SK-N-MC (cell line): Measurements from ENCODE around the gene ASTL.

Experiments
- DNase-seq: peaks from one replicate; pipeline ENCODE4 v3.0.0-alpha.2; 2011; ENCODE audit warnings: low read depth, low spot score
- H3K27ac ChIP-seq: fragments of 200-600 bp; sonication (generic); 2 replicates; pipeline ENCODE4 v1.5.1; 2016; ENCODE audit warnings: mixed run types
- H3K36me3 ChIP-seq: fragments of 200-600 bp; sonication (generic); 2 replicates; pipeline ENCODE4 v1.6.1; 2017; ENCODE audit warnings: antibody characterized with exemption, low read length, mixed read lengths; ENCODE audit not compliant: insufficient read depth
- H3K4me3 ChIP-seq: fragments of 200-600 bp; sonication (generic); 2 replicates; pipeline ENCODE4 v1.5.1; 2016
- H3K9ac ChIP-seq: fragments of 200-600 bp; sonication (generic); 2 replicates; pipeline ENCODE4 v1.8.0; 2017; ENCODE audit warnings: mixed run types, mixed read lengths; ENCODE audit not compliant: insufficient read length
- H3K9me3 ChIP-seq: fragments of 200-600 bp; sonication (generic); 2 replicates; pipeline ENCODE4 v1.6.1; 2017; ENCODE audit warnings: low read depth, mild to moderate bottlenecking, antibody characterized with exemption, low read length, moderate library complexity, mixed read lengths
- EZH2 ChIP-seq: fragments of 200-600 bp; sonication (generic); IDR thresholded peaks from one replicate; pipeline ENCODE4 v1.6.1; 2017; ENCODE audit warnings: antibody characterized with exemption
- FOXP2 ChIP-seq: optimal IDR thresholded peaks from 2 replicates; pipeline ENCODE3; 2011; ENCODE audit warnings: mild to moderate bottlenecking, moderate library complexity; ENCODE audit not compliant: insufficient read depth; ENCODE audit errors: extremely low read length, control extremely low read depth
- POLR2AphosphoS5 ChIP-seq: IDR thresholded peaks from 2 replicates; pipeline ENCODE4 v1.6.1; 2012; ENCODE audit warnings: mild to moderate bottlenecking, low read depth, low read length, borderline replicate concordance

The ASTL gene

GRCh38 chr2:96128456-96128855 lies 9.8 kb downstream of the ASTL start:
- DNase-seq = no peak
- TF ChIP-seq POLR2AphosphoS5 = no peak
- no peak for TF ChIP-seq EZH2
- TF ChIP-seq FOXP2 = no peak
- no peak overlapping the region for H3K4me3 ChIP-seq
- no peak overlapping the region for H3K9ac ChIP-seq
- H3K9me3 ChIP-seq = no peaks in the 10 kb centered on the region
- H3K36me3 ChIP-seq = no peaks in the 10 kb centered on the region
- H3K27ac ChIP-seq = no peak overlapping the region

DNA sequence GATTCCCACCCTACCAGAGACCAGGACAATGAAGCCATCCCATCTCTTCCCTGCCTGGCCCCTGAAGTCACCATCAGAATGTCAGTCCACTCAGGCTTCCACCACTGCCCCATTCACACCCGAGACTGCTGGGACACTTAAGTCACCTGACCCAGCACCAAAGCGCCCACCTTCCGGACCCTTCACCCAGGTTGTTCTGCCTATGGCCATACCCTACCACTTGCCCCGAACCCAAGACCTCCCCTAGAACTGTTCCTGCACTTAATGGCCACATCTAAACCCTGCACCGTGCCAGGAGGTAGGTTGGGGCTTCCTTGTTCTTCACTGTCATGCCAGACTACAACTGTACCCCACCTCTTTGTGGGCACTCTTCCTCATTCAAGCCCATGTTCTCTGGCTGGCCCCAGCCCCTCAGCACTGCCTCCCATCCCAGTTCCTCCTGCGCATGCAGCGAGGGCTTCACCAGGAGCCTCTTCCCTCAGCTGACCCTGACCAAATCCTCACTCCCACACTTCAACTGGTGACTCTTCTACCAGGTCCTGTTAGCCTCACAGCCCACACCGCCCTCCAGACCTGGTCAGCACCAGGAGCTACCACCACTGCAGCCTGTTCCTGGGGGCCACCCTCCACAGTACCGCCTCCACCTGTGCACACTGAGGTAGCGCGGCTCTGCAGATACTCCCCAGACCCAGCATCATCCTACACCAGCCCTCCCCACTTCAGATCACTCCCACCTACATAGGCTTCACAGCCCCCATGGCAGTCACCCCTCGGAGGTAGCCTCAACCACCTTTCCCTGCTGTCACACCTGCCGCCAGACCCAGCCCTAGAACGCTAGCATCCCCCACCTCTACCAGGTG lies 13.7 kb downstream of the ASTL start:
- no peak overlapping the region for H3K4me3 ChIP-seq
- no peak overlapping the region for H3K27ac ChIP-seq
- no peak overlapping the region for H3K9ac ChIP-seq
- H3K36me3 ChIP-seq = no peaks in the 10 kb centered on the region
- no peak for TF ChIP-seq FOXP2
- TF ChIP-seq POLR2AphosphoS5 = no peak
- no peak for TF ChIP-seq EZH2
- no peak for DNase-seq
- H3K9me3 ChIP-seq = no peaks in the 10 kb centered on the region

DNA sequence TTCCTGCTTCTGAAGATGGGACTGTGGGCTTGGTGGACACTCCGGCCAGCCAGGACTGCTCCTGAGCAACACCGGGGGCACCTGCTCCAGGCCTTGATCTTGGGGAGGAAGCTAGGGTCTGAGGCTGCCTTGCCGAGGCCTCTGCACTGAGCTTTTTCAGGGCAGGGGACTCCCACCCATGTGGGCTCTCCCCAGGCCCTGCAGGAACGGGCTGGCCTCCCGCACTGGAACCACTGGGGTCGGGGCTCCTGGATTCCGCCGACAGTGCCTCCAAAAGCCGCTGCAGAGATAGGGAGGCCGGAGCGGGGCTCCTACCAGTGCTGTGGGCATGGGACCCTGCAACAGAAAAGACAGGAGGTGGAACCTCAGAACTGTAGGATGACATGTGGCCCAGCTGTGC lies 14.4 kb downstream of the ASTL start:
- no peak overlapping the region for H3K4me3 ChIP-seq
- TF ChIP-seq FOXP2 = no peak
- TF ChIP-seq EZH2 = no peak
- no peak for TF ChIP-seq POLR2AphosphoS5

GRCh38 chr2:96123290-96123689 lies 15.0 kb downstream of the ASTL start:
- TF ChIP-seq FOXP2 (no peak), EZH2 (no peak), POLR2AphosphoS5 (no peak)
- Histone ChIP-seq H3K4me3 (no peak overlapping the region), H3K27ac (no peak overlapping the region), H3K36me3 (no peaks in the 10 kb centered on the region), H3K9me3 (no peaks in the 10 kb centered on the region), H3K9ac (no peak overlapping the region)
- DNase-seq = no peak

More for the DNA sequence above, 14.4 kb downstream of the ASTL start:
- H3K9ac ChIP-seq = no peak overlapping the region
- H3K27ac ChIP-seq = no peak overlapping the region
- no peaks in the 10 kb centered on the region for H3K36me3 ChIP-seq
- DNase-seq = no peak
- H3K9me3 ChIP-seq = no peaks in the 10 kb centered on the region

DNA sequence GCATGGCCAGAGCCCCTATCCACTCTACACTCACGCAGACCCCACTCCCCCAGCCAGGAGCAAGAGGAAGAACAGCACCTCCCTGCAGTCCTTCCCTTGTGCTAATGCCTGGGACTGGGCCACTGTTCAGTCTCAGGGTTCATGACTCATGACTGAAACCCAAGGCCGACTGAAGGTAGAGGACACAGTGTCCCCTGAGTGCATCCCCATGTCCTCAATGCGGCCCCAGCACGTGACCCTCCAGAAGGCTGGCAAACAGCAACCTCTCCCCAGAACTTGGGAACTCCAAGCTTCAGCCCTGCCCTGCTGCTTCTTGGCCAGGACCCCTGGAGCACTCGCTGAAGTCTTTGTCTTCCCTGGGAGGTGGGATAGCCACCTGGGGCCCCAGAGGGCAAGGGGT lies 15.9 kb downstream of the ASTL start:
- H3K9ac ChIP-seq = no peak overlapping the region
- TF ChIP-seq FOXP2 = no peak
- no peak for TF ChIP-seq POLR2AphosphoS5
- TF ChIP-seq EZH2 = no peak
- no peak overlapping the region for H3K4me3 ChIP-seq
- no peak overlapping the region for H3K27ac ChIP-seq
- H3K9me3 ChIP-seq = no peaks in the 10 kb centered on the region
- H3K36me3 ChIP-seq = no peaks in the 10 kb centered on the region
- DNase-seq = no peak

- no peak for TF ChIP-seq EZH2
- TF ChIP-seq FOXP2 = no peak
- TF ChIP-seq POLR2AphosphoS5 = no peak
- H3K27ac ChIP-seq = no peak overlapping the region
Measured at GRCh38 chr2:96121414-96121813, 16.9 kb downstream of the ASTL start.

DNA sequence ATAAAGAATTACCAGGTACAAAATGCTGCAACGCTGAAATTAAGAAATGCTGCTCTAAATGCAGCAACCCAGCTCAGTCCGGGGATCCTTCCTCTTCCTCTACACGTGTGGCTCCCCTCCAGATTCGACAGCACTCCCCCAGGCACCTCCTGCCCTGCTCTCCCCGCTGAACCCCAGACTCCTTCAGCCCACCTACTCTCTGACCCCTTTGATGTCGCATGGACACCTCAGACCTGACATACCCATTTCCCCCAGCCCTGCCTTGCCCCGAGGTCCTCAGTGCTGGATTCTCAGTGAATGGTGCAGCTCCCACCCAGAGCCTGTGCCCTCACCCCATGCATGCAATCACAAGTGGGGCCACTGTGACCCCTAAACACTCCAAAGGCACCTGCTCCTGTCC lies 17.3 kb downstream of the ASTL start:
- no peak overlapping the region for H3K4me3 ChIP-seq
- no peak for DNase-seq
- no peak overlapping the region for H3K27ac ChIP-seq
- no peak overlapping the region for H3K9ac ChIP-seq
- no peaks in the 10 kb centered on the region for H3K36me3 ChIP-seq
- no peaks in the 10 kb centered on the region for H3K9me3 ChIP-seq
- no peak for TF ChIP-seq FOXP2
- no peak for TF ChIP-seq POLR2AphosphoS5
- TF ChIP-seq EZH2 = no peak

More at GRCh38 chr2:96121414-96121813, 16.9 kb downstream of the ASTL start:
- no peak for DNase-seq
- H3K36me3 ChIP-seq = no peaks in the 10 kb centered on the region
- H3K9me3 ChIP-seq = no peaks in the 10 kb centered on the region
- H3K9ac ChIP-seq = no peak overlapping the region
- H3K4me3 ChIP-seq = no peak overlapping the region

- DNase-seq = no peak
- Histone ChIP-seq H3K9me3 (no peaks in the 10 kb centered on the region), H3K9ac (no peak overlapping the region), H3K36me3 (no peaks in the 10 kb centered on the region), H3K4me3 (no peak overlapping the region), H3K27ac (no peak overlapping the region)
- no peak for TF ChIP-seq EZH2
- no peak for TF ChIP-seq FOXP2
- TF ChIP-seq POLR2AphosphoS5 = no peak
Measured at GRCh38 chr2:96120091-96120720, 18.1 kb downstream of the ASTL start.
